T-cell (primary cell): Measurements from ENCODE around the gene MAPK8. TPM values are rescaled to one million over a fixed set of nuclear protein-coding genes. Genes with fewer than 3 reads are reported as not detected.

Experiments
- ATAC-seq, 4 experiments: fragments of 200-7000 bp in 3 of 4; fragments of 150-1000 bp in 1 of 4; cut with Tn5 transposase; replicated peaks in 1 of 4; 1 replicate in 3 of 4; 2 replicates in 1 of 4; pipeline ENCODE4 v1.10.0; 2021; ENCODE audit warnings: moderate library complexity in 3 of 4, mild to moderate bottlenecking in 2 of 4, moderate number of reproducible peaks in 1 of 4
- CTCF ChIA-PET, 2 donors: fragments of 300-600 bp; sonication (Branson Sonifier 250); formaldehyde crosslinking; loops; one replicate each; lab custom pipeline; 2022; ENCODE audit warnings: antibody characterized with exemption in 2 of 2; lab: Charles Lee
- POLR2A ChIA-PET, 2 donors: fragments of 300-600 bp; sonication (Branson Sonifier 250); formaldehyde crosslinking; loops; one replicate each; lab custom pipeline; 2022; ENCODE audit warnings: antibody characterized with exemption in 2 of 2; lab: Charles Lee
- DNase-seq, 35 experiments: peaks; one replicate each; pipeline versions ENCODE4 v3.0.0 to v3.0.0-alpha.2; 2013 to 2023
- H3K27ac ChIP-seq: one replicate; pipeline ENCODE4 v1.5.1; 2013; ENCODE audit warnings: low read length
- H3K27me3 ChIP-seq, 2 experiments: replicated peaks in 1 of 2; 1 replicate in 1 of 2; 2 replicates in 1 of 2; pipeline versions ENCODE4 v1.6.1 to v1.7.0; 2013; ENCODE audit warnings: low read length in 1 of 2, mixed read lengths in 1 of 2; ENCODE audit not compliant: control insufficient read depth in 2 of 2, insufficient read depth in 2 of 2; ENCODE audit errors: extremely low read depth in 1 of 2
- H3K36me3 ChIP-seq, 2 donors: 1 replicate in 1 of 2; 2 replicates in 1 of 2; pipeline versions ENCODE4 v1.6.1 to v1.7.0; 2013; ENCODE audit warnings: low read length in 1 of 2; ENCODE audit not compliant: control insufficient read depth in 2 of 2, insufficient read depth in 1 of 2; ENCODE audit errors: extremely low read depth in 1 of 2
- H3K4me1 ChIP-seq, 2 experiments: 1 replicate in 1 of 2; 2 replicates in 1 of 2; pipeline versions ENCODE4 v1.6.1 to v1.7.0; 2013; ENCODE audit warnings: low read length in 2 of 2, mixed read lengths in 1 of 2; ENCODE audit not compliant: insufficient read depth in 2 of 2, control insufficient read depth in 1 of 2; ENCODE audit errors: extremely low read depth in 1 of 2
- H3K4me3 ChIP-seq, 2 donors: 1 replicate in 1 of 2; 2 replicates in 1 of 2; pipeline versions ENCODE4 v1.5.1 to v1.7.0; 2013; ENCODE audit warnings: mild to moderate bottlenecking in 2 of 2, low read length in 1 of 2, moderate library complexity in 1 of 2; ENCODE audit not compliant: control insufficient read depth in 1 of 2; ENCODE audit errors: extremely low read depth in 1 of 2
- H3K9me3 ChIP-seq: 2 replicates; pipeline ENCODE4 v1.7.0; 2013
- H3K27ac Mint-ChIP-seq, 2 donors: one replicate each; pipeline ENCODE4 v1.8.0; 2020 to 2021; ENCODE audit warnings: mild to moderate bottlenecking in 2 of 2, mixed read lengths in 2 of 2
- H3K27me3 Mint-ChIP-seq, 2 donors: one replicate each; pipeline ENCODE4 v1.8.0; 2021 to 2022; ENCODE audit warnings: mixed read lengths in 2 of 2
- H3K36me3 Mint-ChIP-seq: one replicate; pipeline ENCODE4 v1.8.0; 2021; ENCODE audit warnings: mixed read lengths
- H3K4me1 Mint-ChIP-seq, 3 donors: one replicate each; pipeline ENCODE4 v1.8.0; 2020 to 2022; ENCODE audit warnings: mixed read lengths in 3 of 3, mild to moderate bottlenecking in 1 of 3
- H3K4me3 Mint-ChIP-seq, 3 donors: one replicate each; pipeline ENCODE4 v1.8.0; 2020 to 2022; ENCODE audit warnings: mild to moderate bottlenecking in 3 of 3, mixed read lengths in 3 of 3, moderate library complexity in 3 of 3
- H3K9me3 Mint-ChIP-seq, 3 donors: one replicate each; pipeline ENCODE4 v1.8.0; 2020 to 2022; ENCODE audit warnings: mixed read lengths in 3 of 3
- WGBS: methylation state at CpG from one replicate; pipeline ENCODE4 v1.1.5; 2013; ENCODE audit warnings: missing lambda C conversion rate; ENCODE audit not compliant: insufficient coverage; 5-methylcytosine and 5-hydroxymethylcytosine counted together
- total RNA-seq, 35 experiments: library from RNA in 6 of 35; stranded (reverse) in 6 of 35; fragments of 120-200 nt in 1 of 35; gene quantifications; one replicate each; pipeline versions ENCODE4 v1.2.1 to v1.2.4 and lab custom pipeline; 2013 to 2026

Gene MAPK8
- total RNA-seq, 5 donors from 2014 or later (not counting 1 experiment from before 2014, with no cell fraction given), result 35.7 to 49.7 (median 42.4) TPM

DNA sequence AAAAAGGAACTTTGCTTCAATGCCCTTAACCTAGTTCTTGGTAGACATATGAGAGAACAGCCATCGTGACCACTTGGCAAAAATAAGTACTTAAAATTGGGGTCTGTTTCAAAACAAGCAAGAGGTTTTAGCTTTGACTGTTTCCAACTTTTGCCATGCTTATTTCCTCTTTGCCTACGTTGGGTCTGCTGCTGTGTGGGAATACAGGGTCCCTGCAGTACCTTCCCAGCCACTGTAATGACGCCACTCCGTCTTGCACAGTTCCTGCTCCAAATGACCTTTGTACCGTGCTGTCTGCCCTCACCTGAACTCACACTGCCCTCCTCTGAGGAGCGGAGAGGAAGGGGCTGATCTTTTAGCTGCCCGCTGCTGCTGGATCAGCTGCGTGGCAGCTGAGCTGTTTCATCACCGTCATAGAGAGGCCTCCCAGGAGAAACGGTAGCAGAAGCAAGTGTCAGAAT, 133.1 kb downstream of the MAPK8 start:
- Histone ChIP-seq H3K9me3 (no peaks in the 10 kb centered on the region), H3K27ac (no peak overlapping the region), H3K4me3 (no peak overlapping the region), H3K27me3 (no peaks in the 10 kb centered on the region), H3K4me1 (no peaks in the 10 kb centered on the region), H3K36me3 (peaks cover 0 to 8% of the 10 kb centered on the region in 2 donors)
- DNase-seq, result no peak
- Mint-ChIP-seq H3K9me3 (no peaks in the 10 kb centered on the region), H3K4me3 (no peak overlapping the region), H3K27ac (no peak overlapping the region), H3K27me3 (no peaks in the 10 kb centered on the region), H3K36me3 (peaks cover 16% of the 10 kb centered on the region), H3K4me1 (no peaks in the 10 kb centered on the region)
- WGBS, result 87% methylated on average over 6 of the region's 10 CpGs
- CTCF ChIA-PET, result no interaction called here
- POLR2A ChIA-PET, result no interaction called here
- ATAC-seq, result no peak

DNA sequence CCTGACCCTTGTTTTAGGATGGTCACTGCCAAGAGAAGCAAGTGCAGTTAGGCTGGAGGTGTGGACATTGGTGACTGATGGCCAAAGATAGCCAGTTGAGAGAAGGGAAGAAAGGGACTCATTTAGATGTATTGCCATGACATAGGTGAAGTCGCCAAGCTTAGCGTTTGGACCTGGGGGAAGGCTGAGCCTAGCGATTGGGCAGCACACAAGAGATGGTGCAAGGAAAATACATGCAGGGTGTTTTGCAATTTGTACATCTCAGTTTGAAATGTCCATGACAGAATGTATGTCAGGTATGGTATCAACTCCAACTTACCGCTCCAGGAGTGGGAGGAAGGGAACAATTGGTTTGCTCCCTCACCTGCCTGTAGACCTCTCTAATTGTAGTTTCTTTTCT, 134.3 kb downstream of the MAPK8 start:
- H3K27ac Mint-ChIP-seq, result no peak overlapping the region
- H3K27me3 Mint-ChIP-seq, result no peaks in the 10 kb centered on the region
- no peak overlapping the region for H3K4me3 Mint-ChIP-seq
- H3K36me3 ChIP-seq, result peaks cover 0 to 5% of the 10 kb centered on the region in 2 donors
- WGBS, result 96% methylated on average over 4 of the region's 4 CpGs
- no peaks in the 10 kb centered on the region for H3K9me3 Mint-ChIP-seq
- ChIA-PET CTCF (no interaction called here), POLR2A (interaction anchor here in 1 of 2 donors (0.5 kb wide), 1 partner anchor 15 kb away, joined by 3 read pairs; no protein-coding TSS in a partner anchor)
- H3K4me1 Mint-ChIP-seq, result no peaks in the 10 kb centered on the region
- ATAC-seq (no peak), DNase-seq (no peak)
- no peak overlapping the region for H3K4me3 ChIP-seq
- no peaks in the 10 kb centered on the region for H3K4me1 ChIP-seq
- no peaks in the 10 kb centered on the region for H3K9me3 ChIP-seq
- no peak overlapping the region for H3K27ac ChIP-seq
- peaks cover 0 to 5% of the 10 kb centered on the region in 2 experiments for H3K27me3 ChIP-seq
- peaks cover 11% of the 10 kb centered on the region for H3K36me3 Mint-ChIP-seq

DNA sequence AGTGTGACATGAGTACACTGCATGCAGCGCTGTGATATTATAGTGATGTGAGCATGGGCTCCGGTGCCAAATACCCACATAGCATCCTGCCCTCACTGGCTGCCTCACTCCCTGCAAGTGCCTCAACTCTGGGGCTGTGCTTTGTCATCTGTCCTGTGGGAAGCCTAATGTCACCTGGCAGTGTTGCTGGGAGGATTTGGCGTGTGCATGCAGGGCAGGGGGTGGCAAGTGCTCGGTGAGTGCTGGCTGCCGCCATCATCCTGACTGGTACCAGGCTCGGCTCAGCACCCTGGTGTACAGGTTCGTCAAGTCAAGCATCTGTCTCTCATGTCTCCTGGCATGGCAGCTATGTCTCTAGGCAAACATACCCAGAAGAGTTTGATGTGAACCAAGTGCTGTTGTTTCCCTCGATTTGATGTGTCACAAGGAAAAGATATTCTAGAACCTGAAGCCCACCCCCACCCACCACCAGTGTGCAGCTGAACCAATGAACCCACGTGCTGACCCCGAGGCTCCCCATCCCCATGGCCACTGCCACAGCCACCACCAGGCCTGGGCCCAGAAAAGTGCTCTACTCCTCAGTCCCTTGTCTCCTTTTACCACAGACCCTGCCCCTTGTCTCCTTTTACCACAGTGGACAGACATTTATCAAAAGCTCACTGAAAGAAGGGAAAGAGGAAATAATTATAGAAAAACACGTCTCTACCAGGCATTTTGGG, 135.8 kb downstream of the MAPK8 start:
- H3K27me3 ChIP-seq, result peaks cover 0 to 9% of the 10 kb centered on the region in 2 experiments
- no peaks in the 10 kb centered on the region for H3K27me3 Mint-ChIP-seq
- no peaks in the 10 kb centered on the region for H3K4me1 ChIP-seq
- H3K27ac Mint-ChIP-seq, result no peak overlapping the region
- no peaks in the 10 kb centered on the region for H3K9me3 ChIP-seq
- DNase-seq, result no peak
- ChIA-PET CTCF (no interaction called here), POLR2A (no interaction called here)
- no peak overlapping the region for H3K27ac ChIP-seq
- no peak overlapping the region for H3K4me3 Mint-ChIP-seq
- H3K4me3 ChIP-seq, result no peak overlapping the region
- H3K4me1 Mint-ChIP-seq, result no peaks in the 10 kb centered on the region
- ATAC-seq, result no peak
- peaks cover 9% of the 10 kb centered on the region for H3K36me3 Mint-ChIP-seq
- WGBS, result 85% methylated on average over 10 of the region's 11 CpGs
- H3K9me3 Mint-ChIP-seq, result no peaks in the 10 kb centered on the region
- H3K36me3 ChIP-seq, result no peaks in the 10 kb centered on the region

DNA sequence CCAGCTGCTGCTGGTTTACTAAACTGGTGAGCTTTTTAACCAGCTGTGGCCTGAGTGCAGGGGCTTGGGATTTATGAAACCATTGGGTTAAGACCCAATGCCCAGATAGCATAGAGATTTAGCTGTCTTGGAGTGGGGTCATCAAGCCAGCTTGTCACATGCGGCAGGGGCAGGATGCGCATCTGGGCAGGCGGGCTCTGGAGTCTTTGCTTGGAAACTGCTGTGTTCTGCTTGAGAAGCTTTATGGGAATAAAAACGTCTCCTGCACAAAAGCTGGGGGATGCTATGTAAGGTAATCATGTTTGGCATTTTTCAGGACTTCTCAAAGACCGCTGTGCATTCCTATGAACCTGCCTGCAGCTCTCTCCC, 136.3 kb downstream of the MAPK8 start:
- POLR2A ChIA-PET, result no interaction called here
- ATAC-seq, result no peak
- CTCF ChIA-PET, result no interaction called here
- Mint-ChIP-seq H3K27ac (no peak overlapping the region), H3K4me1 (no peaks in the 10 kb centered on the region), H3K36me3 (peaks cover 5% of the 10 kb centered on the region), H3K9me3 (no peaks in the 10 kb centered on the region), H3K27me3 (peaks cover 0 to 4% of the 10 kb centered on the region in 2 donors), H3K4me3 (no peak overlapping the region)
- H3K27me3 ChIP-seq, result peaks cover 0 to 12% of the 10 kb centered on the region in 2 experiments
- H3K4me1 ChIP-seq, result no peaks in the 10 kb centered on the region
- 100% methylated on average over 3 of the region's 5 CpGs for WGBS
- H3K4me3 ChIP-seq, result no peak overlapping the region
- H3K27ac ChIP-seq, result no peak overlapping the region
- DNase-seq, result no peak
- H3K9me3 ChIP-seq, result no peaks in the 10 kb centered on the region
- no peaks in the 10 kb centered on the region for H3K36me3 ChIP-seq

DNA sequence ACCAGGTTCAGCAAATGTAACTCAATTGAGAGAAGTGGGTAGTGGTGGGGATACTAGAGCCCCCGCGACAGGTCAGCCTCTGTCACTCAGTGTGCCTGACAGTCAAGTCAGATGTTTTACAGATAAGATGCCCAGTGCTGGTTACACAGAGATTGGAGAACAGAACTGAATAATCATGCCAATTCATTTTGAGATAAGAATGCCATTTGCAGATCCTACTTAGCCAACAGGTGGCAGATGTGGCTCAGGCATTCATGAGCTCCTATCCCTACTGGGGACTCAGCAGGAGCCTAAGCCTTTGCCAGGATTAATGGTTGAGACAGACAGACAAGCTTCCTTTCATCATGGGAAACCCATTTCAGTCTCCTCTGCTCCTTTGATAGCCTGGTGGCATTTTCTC, 137.8 kb downstream of the MAPK8 start:
- no peaks in the 10 kb centered on the region for H3K9me3 ChIP-seq
- DNase-seq (no peak), ATAC-seq (no peak)
- Mint-ChIP-seq H3K27me3 (peaks cover 0 to 7% of the 10 kb centered on the region in 2 donors), H3K36me3 (no peaks in the 10 kb centered on the region), H3K9me3 (no peaks in the 10 kb centered on the region), H3K27ac (no peak overlapping the region), H3K4me3 (no peak overlapping the region), H3K4me1 (peaks cover 0 to 4% (median 0%) of the 10 kb centered on the region in 3 donors)
- no peaks in the 10 kb centered on the region for H3K4me1 ChIP-seq
- peaks cover 0 to 22% of the 10 kb centered on the region in 2 experiments for H3K27me3 ChIP-seq
- no peak overlapping the region for H3K4me3 ChIP-seq
- H3K36me3 ChIP-seq, result no peaks in the 10 kb centered on the region
- 58% methylated on average over 2 of the region's 2 CpGs for WGBS
- H3K27ac ChIP-seq, result no peak overlapping the region
- ChIA-PET CTCF (no interaction called here), POLR2A (no interaction called here)

DNA sequence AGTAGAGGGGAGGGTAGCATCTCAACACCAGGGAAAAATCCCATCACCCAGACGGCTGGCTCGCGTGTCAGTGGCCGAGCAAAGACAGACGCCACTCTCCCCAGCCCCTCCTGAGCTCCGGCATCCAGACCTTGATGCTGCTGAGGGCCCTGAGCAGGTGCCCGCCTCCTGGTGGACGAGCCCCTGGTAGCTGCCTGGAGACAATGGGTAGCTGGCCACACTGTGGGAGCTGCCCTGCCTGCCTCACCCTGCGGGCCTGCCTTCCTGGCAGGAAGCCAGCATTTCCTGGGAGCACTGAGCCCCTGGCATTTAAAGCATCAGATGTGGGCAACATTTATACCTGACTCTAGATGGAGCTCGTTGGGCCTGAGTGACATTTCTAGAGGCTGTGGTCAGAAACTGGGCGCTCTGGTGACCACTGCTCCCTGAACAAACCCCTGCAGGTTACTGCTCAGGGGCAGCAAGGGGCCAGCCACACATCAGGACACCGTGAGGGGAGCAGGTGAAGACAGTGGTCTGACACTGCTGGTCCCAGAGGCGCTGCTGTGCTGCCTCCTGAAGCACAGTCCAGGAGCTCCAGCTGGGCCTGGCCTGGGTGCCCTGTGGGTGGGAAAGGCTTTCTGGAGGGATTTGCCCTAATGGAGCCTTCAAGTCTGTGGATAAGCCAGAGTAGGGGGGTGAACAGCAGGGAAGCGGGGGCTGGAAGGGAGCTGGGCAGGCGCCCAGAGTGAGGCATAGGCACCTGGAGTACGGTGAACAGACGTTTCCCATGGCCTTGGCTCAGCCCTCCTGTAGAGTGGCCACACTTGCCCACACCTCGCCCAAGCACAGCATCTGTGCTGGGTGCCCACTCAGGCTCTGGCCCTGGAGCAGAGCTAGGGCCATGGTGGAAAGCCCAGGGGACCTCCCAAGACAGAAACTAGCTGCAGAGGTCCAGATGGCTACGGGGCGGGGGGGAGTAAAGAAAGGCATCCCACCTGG, 138.7 kb downstream of the MAPK8 start:
- H3K4me3 ChIP-seq, result no peak overlapping the region
- peaks cover 0 to 24% of the 10 kb centered on the region in 2 experiments for H3K27me3 ChIP-seq
- H3K27ac Mint-ChIP-seq, result no peak overlapping the region
- H3K36me3 Mint-ChIP-seq, result no peaks in the 10 kb centered on the region
- H3K9me3 Mint-ChIP-seq, result no peaks in the 10 kb centered on the region
- H3K27me3 Mint-ChIP-seq, result peaks cover 0 to 7% of the 10 kb centered on the region in 2 donors
- H3K9me3 ChIP-seq, result no peaks in the 10 kb centered on the region
- ATAC-seq, result no peak
- DNase-seq, result no peak
- POLR2A ChIA-PET, result no interaction called here
- 78% methylated on average over 20 of the region's 20 CpGs for WGBS
- no peak overlapping the region for H3K27ac ChIP-seq
- no peaks in the 10 kb centered on the region for H3K36me3 ChIP-seq
- no peak overlapping the region for H3K4me3 Mint-ChIP-seq
- peaks cover 0 to 4% (median 0%) of the 10 kb centered on the region in 3 donors for H3K4me1 Mint-ChIP-seq
- CTCF ChIA-PET, result no interaction called here
- H3K4me1 ChIP-seq, result no peaks in the 10 kb centered on the region
